ENCODE results near the gene RCBTB1. TPM values are rescaled to one million over a fixed set of nuclear protein-coding genes. Genes with fewer than 3 reads are reported as not detected.
A peak's percentile ranks its signal among the peaks of the same experiment; 100 is the strongest.
"Not testable (repeated sequence)": the region's sequence is repeated elsewhere in the genome, so short reads cannot be mapped to it uniquely, and the experiment has no call there.

Gene RCBTB1
- total and polyA plus RNA-seq, 5 experiments from 2014 or later, result 6.7 to 27.0 (median 8.4) TPM

DNA sequence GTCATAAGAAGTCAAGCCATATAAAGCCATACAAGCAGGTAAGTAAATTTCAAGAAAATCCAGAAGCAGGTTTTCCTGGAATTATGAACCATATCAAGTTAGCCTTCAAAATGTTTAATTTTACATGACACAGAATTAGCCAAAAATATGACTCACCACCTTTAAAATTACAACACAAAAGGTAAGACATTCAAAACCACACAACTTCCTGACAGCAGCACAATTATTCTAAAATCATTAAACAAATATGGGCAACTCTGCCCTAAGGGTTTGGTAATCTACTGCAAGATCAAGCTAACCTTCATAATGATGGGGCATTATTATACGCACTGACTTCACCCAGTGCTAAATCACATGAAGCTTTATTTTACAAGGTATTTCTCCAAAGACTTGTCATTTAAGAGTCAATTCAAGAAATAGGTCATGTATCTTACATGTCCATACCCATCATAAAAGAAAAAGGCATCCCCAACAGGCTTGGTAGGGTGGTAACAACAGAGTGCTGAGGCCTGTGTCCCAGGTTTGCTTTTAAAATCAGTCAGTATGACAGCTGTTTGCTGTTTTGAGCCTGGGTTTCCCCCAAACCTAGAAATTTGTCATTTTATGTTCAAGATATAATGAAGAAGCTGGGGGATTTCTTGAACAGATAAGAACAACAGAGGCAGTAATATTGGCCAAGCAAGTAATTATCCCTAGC lies 15.2 kb downstream of the RCBTB1 start:
- Mint-ChIP-seq H3K27ac (peak overlapping the region in 5 of 10 donors; percentile 5 to 69 (median 26)), H3K4me3 (no peak overlapping the region), H3K27me3 (no peaks in the 10 kb centered on the region), H3K4me1 (peaks cover 3 to 23% (median 12%) of the 10 kb centered on the region in 4 donors), H3K9me3 (no peaks in the 10 kb centered on the region), H3K36me3 (peaks cover 4 to 15% (median 10%) of the 10 kb centered on the region in 3 donors)
- DNase-seq, result no peak
- POLR2A ChIA-PET, result interaction anchor here (0.9 to 1.4 kb wide), 2 partner anchors 15 to 126 kb away, joined by 4 read pairs; partner anchors contain the start of genes CAB39L, RCBTB1 and SETDB2
- ATAC-seq, result no peak

DNA sequence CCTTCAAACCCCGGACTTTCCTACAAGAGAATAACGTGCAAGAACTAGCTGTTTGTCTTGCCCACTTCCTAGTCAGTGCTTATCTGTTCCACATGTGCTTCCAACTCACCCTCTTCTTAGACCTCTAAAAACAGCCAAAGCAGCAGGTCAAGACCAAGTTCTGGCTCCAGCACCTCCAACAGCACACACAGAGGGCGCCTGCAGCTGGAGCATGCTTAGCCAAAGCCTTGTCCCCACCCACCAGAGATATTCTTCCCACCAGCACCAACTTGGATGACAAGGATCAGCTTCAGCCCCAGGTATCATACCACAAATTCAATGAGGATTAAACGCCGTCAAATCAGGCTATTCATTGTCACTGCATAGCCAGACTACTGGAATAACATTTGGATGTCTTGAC lies 17.9 kb downstream of the RCBTB1 start:
- H3K27ac Mint-ChIP-seq, result no peak overlapping the region
- no peak overlapping the region for H3K4me3 Mint-ChIP-seq
- POLR2A ChIA-PET, result no interaction called here
- H3K36me3 Mint-ChIP-seq, result peaks cover 4 to 28% (median 24%) of the 10 kb centered on the region in 3 donors
- H3K4me1 Mint-ChIP-seq, result peaks cover 3 to 23% (median 13%) of the 10 kb centered on the region in 4 donors
- ATAC-seq (no peak), DNase-seq (no peak)
- H3K27me3 Mint-ChIP-seq, result no peaks in the 10 kb centered on the region
- H3K9me3 Mint-ChIP-seq, result no peaks in the 10 kb centered on the region

- no peak overlapping the region for H3K4me3 Mint-ChIP-seq
- POLR2A ChIA-PET, result no interaction called here
- ATAC-seq (no peak), DNase-seq (no peak)
- H3K9me3 Mint-ChIP-seq, result no peaks in the 10 kb centered on the region
- H3K4me1 Mint-ChIP-seq, result peaks cover 3 to 19% (median 13%) of the 10 kb centered on the region in 4 donors
- H3K27ac Mint-ChIP-seq, result no peak overlapping the region
- H3K27me3 Mint-ChIP-seq, result no peaks in the 10 kb centered on the region
- H3K36me3 Mint-ChIP-seq, result peaks cover 4 to 37% (median 25%) of the 10 kb centered on the region in 3 donors
These were observed 18.9 kb downstream of the RCBTB1 start for GRCh38 chr13:49566461-49566860.

- H3K27me3 Mint-ChIP-seq, DNase-seq, POLR2A ChIA-PET, ATAC-seq, H3K27ac Mint-ChIP-seq, H3K4me3 Mint-ChIP-seq, H3K9me3 Mint-ChIP-seq: not testable (repeated sequence)
- H3K36me3 Mint-ChIP-seq, result peaks cover 4 to 47% (median 29%) of the 10 kb centered on the region in 3 donors
- H3K4me1 Mint-ChIP-seq, result peaks cover 3 to 17% (median 15%) of the 10 kb centered on the region in 4 donors
These were observed 19.9 kb downstream of the RCBTB1 start for GRCh38 chr13:49565461-49565860.

- Mint-ChIP-seq H3K27me3 (no peaks in the 10 kb centered on the region), H3K27ac (no peak overlapping the region), H3K9me3 (peaks cover 0 to 2% (median 0%) of the 10 kb centered on the region in 9 donors), H3K36me3 (peaks cover 4 to 63% (median 40%) of the 10 kb centered on the region in 3 donors), H3K4me3 (no peak overlapping the region), H3K4me1 (peaks cover 0 to 16% (median 8%) of the 10 kb centered on the region in 4 donors)
- DNase-seq (no peak), ATAC-seq (no peak)
- POLR2A ChIA-PET, result interaction anchor here (0.6 to 0.7 kb wide), 2 partner anchors 20 to 63 kb away, joined by 3 read pairs; no protein-coding TSS in a partner anchor
These were observed 21.8 kb downstream of the RCBTB1 start for GRCh38 chr13:49563516-49563915.

DNA sequence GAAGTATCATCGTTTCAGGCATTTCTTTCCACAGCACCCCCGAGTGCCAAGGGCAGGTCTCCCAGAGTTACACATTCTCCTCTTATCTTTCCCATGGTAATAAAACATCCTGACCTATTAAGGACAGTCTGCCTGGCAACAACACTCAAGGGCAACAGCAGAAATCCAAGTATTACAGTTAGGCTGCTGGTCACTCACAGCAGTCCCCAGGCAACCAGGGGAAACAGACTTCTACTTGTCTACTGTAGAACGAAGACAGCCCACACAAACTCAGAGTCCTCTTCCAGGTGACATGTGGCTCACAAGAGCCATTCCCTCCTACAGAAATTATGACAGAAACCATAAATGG lies 24.3 kb downstream of the RCBTB1 start:
- Mint-ChIP-seq H3K4me1 (peaks cover 2 to 16% (median 10%) of the 10 kb centered on the region in 4 donors), H3K27ac (peak overlapping the region in 4 of 10 donors; percentile 22 to 58 (median 46)), H3K36me3 (peaks cover 5 to 63% (median 37%) of the 10 kb centered on the region in 3 donors), H3K4me3 (peak overlapping the region in 3 of 10 donors; percentile 5 to 37 (median 10)), H3K27me3 (no peaks in the 10 kb centered on the region), H3K9me3 (peaks cover 0 to 2% (median 0%) of the 10 kb centered on the region in 9 donors)
- POLR2A ChIA-PET, result no interaction called here
- no peak for ATAC-seq
- no peak for DNase-seq

DNA sequence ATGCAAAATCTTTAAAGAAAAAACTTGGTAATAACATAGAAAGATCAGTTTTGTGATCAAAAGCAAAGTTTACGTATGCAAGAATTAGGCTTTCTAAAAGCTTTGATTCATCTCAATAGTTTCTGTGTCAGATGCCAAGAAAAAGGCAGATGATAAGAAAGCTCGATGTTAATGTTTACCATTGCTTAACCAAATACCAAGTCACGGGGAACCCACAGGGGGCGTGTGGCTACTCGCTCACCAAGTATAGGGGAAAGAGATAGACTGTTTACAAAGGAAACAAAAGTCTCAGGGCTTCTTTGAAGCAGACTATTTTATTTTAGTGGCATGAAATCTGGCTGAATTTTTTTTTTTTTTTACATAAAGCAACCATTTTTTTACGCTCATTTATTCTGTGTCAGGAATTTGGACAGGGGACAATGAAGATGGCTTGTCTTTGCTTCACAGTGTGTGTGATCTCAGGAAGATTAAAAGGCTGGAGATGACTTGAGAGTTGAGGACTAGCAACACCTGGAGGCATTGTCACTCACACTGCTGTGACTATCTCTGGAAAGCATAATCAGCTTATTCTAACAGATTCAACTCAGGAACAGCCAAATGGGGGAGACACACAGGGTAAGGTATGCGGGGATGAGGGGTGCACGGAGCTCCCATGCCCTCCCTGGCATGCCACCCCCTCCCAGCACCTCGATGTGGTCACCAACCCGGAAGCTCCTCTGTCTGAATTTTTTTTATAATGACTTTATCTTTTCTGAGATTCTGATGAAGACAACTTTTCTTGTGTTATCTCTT lies 24.9 kb downstream of the RCBTB1 start:
- POLR2A ChIA-PET, result interaction anchor here (1.0 kb wide), 1 partner anchor 116 kb away, joined by 3 read pairs; the partner anchor contains the start of genes CAB39L and SETDB2
- Mint-ChIP-seq H3K27ac (peak overlapping the region in 5 of 10 donors; percentile 29 to 81 (median 58)), H3K9me3 (peaks cover 0 to 2% (median 0%) of the 10 kb centered on the region in 9 donors), H3K27me3 (no peaks in the 10 kb centered on the region), H3K4me1 (peaks cover 2 to 16% (median 10%) of the 10 kb centered on the region in 4 donors), H3K36me3 (peaks cover 5 to 61% (median 35%) of the 10 kb centered on the region in 3 donors), H3K4me3 (peak overlapping the region in 7 of 10 donors; percentile 5 to 37 (median 11))
- ATAC-seq, result peak; percentile 46 to 71
- DNase-seq, result peak in 5 of 10 donors; percentile 11 to 30 (median 18)

GRCh38 chr13:49559006-49559405 lies 26.4 kb downstream of the RCBTB1 start:
- ATAC-seq (no peak), DNase-seq (no peak)
- POLR2A ChIA-PET, result interaction anchor here (0.7 to 0.8 kb wide), 2 partner anchors 19 to 275 kb away, joined by 3 to 5 read pairs; no protein-coding TSS in a partner anchor
- Mint-ChIP-seq H3K4me1 (peaks cover 2 to 16% (median 10%) of the 10 kb centered on the region in 4 donors), H3K36me3 (peaks cover 5 to 68% (median 28%) of the 10 kb centered on the region in 3 donors), H3K27me3 (no peaks in the 10 kb centered on the region), H3K4me3 (no peak overlapping the region), H3K27ac (no peak overlapping the region), H3K9me3 (peaks cover 0 to 2% (median 0%) of the 10 kb centered on the region in 9 donors)

DNA sequence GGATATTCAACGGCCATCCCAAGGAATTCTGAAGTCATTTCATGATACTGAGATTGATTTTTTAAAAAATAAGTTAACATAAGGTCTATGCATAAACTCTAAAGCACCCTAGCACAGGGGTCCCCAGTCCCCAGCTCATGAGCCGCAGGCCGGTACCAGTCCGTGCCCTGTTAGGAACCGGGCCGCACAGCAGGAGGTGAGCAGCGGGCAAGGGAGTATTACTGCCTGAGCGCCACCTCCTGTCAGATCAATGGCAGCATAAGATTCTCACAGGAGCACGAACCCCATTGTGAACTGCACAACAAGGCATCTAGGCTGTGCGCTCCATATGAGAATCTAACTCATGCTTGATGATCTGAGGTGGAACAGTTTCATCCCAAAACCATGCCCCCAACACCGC lies 31.0 kb downstream of the RCBTB1 start:
- Mint-ChIP-seq H3K4me3 (no peak overlapping the region), H3K27ac (no peak overlapping the region), H3K36me3 (peaks cover 9 to 72% (median 25%) of the 10 kb centered on the region in 3 donors), H3K27me3 (no peaks in the 10 kb centered on the region), H3K4me1 (peaks cover 0 to 6% (median 2%) of the 10 kb centered on the region in 4 donors), H3K9me3 (peaks cover 0 to 2% (median 0%) of the 10 kb centered on the region in 9 donors)
- DNase-seq (no peak), ATAC-seq (no peak)
- POLR2A ChIA-PET, result no interaction called here

DNA sequence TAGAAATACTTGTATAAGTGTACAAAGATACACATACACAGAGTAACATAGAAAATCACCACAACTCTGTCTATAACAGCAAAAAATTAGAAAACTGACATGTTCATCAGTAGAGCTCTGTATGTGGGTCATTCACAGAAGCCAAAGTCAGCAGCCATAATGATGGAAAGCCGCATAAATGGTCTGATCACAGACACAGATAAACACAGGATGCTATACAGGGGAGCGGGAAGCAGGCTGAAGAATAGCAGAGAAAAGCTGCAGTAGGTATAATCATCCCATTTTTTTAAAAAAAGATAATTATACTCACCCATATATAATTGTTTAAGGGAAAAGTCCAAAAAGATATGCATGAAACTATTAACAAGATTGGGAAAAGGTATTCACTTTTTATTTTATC lies 31.5 kb downstream of the RCBTB1 start:
- Mint-ChIP-seq H3K27ac (peak overlapping the region in 1 of 10 donors; percentile 55), H3K9me3 (no peaks in the 10 kb centered on the region), H3K4me3 (no peak overlapping the region), H3K36me3 (peaks cover 9 to 71% (median 22%) of the 10 kb centered on the region in 3 donors), H3K4me1 (peaks cover 0 to 6% (median 2%) of the 10 kb centered on the region in 4 donors), H3K27me3 (no peaks in the 10 kb centered on the region)
- DNase-seq (no peak), ATAC-seq (no peak)
- POLR2A ChIA-PET, result no interaction called here

DNA sequence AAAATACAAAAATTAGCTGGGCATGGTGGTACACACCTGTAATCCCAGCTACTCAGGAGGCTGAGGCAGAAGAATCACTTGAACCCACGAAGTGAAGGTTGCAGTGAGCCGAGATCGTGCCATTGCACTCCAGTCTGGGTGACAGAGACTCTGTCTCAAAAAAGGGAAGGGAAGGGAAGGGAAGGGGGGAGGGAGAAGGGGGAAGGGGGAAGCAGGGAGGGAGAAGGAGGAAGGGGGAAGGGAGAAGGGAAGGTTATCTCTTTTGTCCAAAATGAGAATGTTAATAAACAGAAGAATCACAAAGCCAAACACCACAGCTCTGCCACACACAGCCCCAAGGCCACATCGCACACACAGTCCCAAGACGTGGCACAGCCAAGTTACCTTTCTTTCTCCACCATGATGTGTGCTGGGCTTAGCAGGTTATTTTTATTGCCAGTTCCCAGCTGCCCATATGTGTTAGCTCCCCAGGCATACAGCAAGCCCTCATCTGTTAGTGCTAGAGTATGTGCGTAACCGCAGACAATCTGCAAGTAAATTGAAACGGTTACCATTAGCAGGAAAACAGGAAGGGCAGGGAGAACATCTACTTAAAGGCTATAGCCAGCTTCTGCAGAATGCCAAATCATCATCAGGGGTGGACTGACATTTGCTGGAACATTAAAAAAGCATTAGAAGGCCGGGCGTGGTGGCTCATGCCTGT lies 34.3 kb downstream of the RCBTB1 start:
- Mint-ChIP-seq H3K4me1 (peaks cover 0 to 2% (median under 1%) of the 10 kb centered on the region in 4 donors), H3K27ac (no peak overlapping the region), H3K36me3 (peaks cover 4 to 76% (median 28%) of the 10 kb centered on the region in 3 donors), H3K9me3 (no peaks in the 10 kb centered on the region), H3K4me3 (no peak overlapping the region), H3K27me3 (no peaks in the 10 kb centered on the region)
- DNase-seq (no peak), ATAC-seq (no peak)
- POLR2A ChIA-PET, result no interaction called here

DNA sequence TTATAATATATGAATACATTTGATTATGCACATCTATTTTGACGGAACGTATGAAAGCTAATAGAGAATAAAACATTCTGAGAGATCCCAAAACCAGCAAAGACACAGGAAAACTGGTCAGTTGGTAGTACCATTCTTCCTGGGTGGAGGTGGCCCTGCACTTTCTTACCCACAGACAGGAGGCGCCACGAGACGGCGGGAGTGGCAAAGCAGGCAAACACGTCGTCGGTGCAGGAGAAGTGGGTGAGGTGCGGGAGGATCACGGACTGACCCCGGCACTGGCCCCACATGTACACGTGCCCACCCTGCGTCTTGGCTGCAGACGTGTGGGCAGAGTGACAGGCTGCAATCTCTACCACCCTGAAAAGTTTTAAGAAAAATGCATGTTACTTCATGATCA lies 36.1 kb downstream of the RCBTB1 start:
- Mint-ChIP-seq H3K36me3 (peaks cover 4 to 79% (median 33%) of the 10 kb centered on the region in 3 donors), H3K9me3 (no peaks in the 10 kb centered on the region), H3K4me1 (peaks cover 0 to 2% (median under 1%) of the 10 kb centered on the region in 4 donors), H3K27me3 (no peaks in the 10 kb centered on the region), H3K27ac (no peak overlapping the region), H3K4me3 (no peak overlapping the region)
- DNase-seq (no peak), ATAC-seq (no peak)
- POLR2A ChIA-PET, result no interaction called here
